HepG2 (cell line): ENCODE measurements around the gene PLCXD1. TPM values are rescaled to one million over a fixed set of nuclear protein-coding genes. Genes with fewer than 3 reads are reported as not detected.
A peak's percentile ranks its signal among the peaks of the same experiment; 100 is the strongest.

Experiments used
- AGO1 ChIP-seq: fragments of 200-400 bp; formaldehyde crosslinking; IDR thresholded peaks from 2 replicates; pipeline ENCODE4 v1.6.1; 2017; ENCODE audit warnings: mild to moderate bottlenecking, low read depth, low read length, moderate library complexity; ENCODE audit not compliant: poor library complexity, severe bottlenecking
- ELF1 ChIP-seq: sonication (generic); formaldehyde crosslinking; IDR thresholded peaks from 2 replicates; pipeline ENCODE4 v1.4.0; 2020; ENCODE audit warnings: missing genetic modification reagents
- FOXJ3 ChIP-seq: sonication (generic); formaldehyde crosslinking; IDR thresholded peaks from 2 replicates; pipeline ENCODE4 v1.4.0; 2020; ENCODE audit warnings: missing genetic modification reagents, mild to moderate bottlenecking, borderline replicate concordance
- HMGXB4 ChIP-seq, 2 experiments: sonication (generic) in 1 of 2; formaldehyde crosslinking in 1 of 2; IDR thresholded peaks; 2 replicates each; pipeline versions ENCODE4 v1.4.0 to v1.6.1; 2018 to 2020; ENCODE audit warnings: missing genetic modification reagents in 2 of 2, borderline replicate concordance in 1 of 2, low read depth in 1 of 2, mild to moderate bottlenecking in 1 of 2, missing biosample characterization in 1 of 2
- MEF2D ChIP-seq: sonication (generic); formaldehyde crosslinking; IDR thresholded peaks from 2 replicates; pipeline ENCODE4 v1.5.1; 2020; ENCODE audit warnings: mild to moderate bottlenecking, missing genetic modification reagents
- NR2F1 ChIP-seq, 2 experiments: fragments of 450-650 bp in 1 of 2; formaldehyde crosslinking in 1 of 2; IDR thresholded peaks; 2 replicates each; pipeline versions ENCODE4 v1.5.0 to v1.6.1; 2016 to 2020; ENCODE audit warnings: mild to moderate bottlenecking in 1 of 2, missing compliant biosample characterization in 1 of 2, missing genetic modification reagents in 1 of 2, moderate library complexity in 1 of 2
- NR2F6 ChIP-seq, 2 experiments: IDR thresholded peaks; 2 replicates each; pipeline ENCODE4 v1.6.1; 2016; ENCODE audit warnings: antibody characterized with exemption in 1 of 2, mild to moderate bottlenecking in 1 of 2
- SMAD3 ChIP-seq: sonication (generic); formaldehyde crosslinking; IDR thresholded peaks from 2 replicates; pipeline ENCODE4 v1.4.0; 2020; ENCODE audit warnings: missing genetic modification reagents
- YEATS2 ChIP-seq: sonication (generic); formaldehyde crosslinking; IDR thresholded peaks from 2 replicates; pipeline ENCODE4 v1.4.0; 2020; ENCODE audit warnings: missing genetic modification reagents, borderline replicate concordance
- ZFX ChIP-seq: sonication (generic); formaldehyde crosslinking; IDR thresholded peaks from 2 replicates; pipeline ENCODE4 v1.4.0; 2020; ENCODE audit warnings: mild to moderate bottlenecking, low read depth, missing genetic modification reagents, moderate library complexity
- ZFY ChIP-seq: sonication (generic); formaldehyde crosslinking; IDR thresholded peaks from 2 replicates; pipeline ENCODE4 v1.4.0; 2020; ENCODE audit warnings: missing genetic modification reagents
- ZNF501 ChIP-seq: sonication (generic); formaldehyde crosslinking; IDR thresholded peaks from 2 replicates; pipeline ENCODE4 v1.5.1; 2020; ENCODE audit warnings: mild to moderate bottlenecking, moderate library complexity, missing genetic modification reagents
- ZSCAN20 ChIP-seq: sonication (generic); formaldehyde crosslinking; IDR thresholded peaks from 2 replicates; pipeline ENCODE4 v1.4.0; 2020; ENCODE audit warnings: missing genetic modification reagents, mild to moderate bottlenecking, borderline replicate concordance
- ZSCAN30 ChIP-seq: sonication (generic); formaldehyde crosslinking; IDR thresholded peaks from 2 replicates; pipeline ENCODE4 v1.5.0; 2020; ENCODE audit warnings: mild to moderate bottlenecking, missing genetic modification reagents
- polyA plus RNA-seq, 8 experiments: library from polyadenylated mRNA; depleted of rRNA in 3 of 8; stranded (reverse) in 7 of 8; unstranded in 1 of 8; fragments of >200 nt; fragmentation: Illumina TruSeq in 4 of 8; extraction: Trizol in 4 of 8; gene quantifications; 2 replicates each; pipeline versions ENCODE4 v1.2.1 to v1.2.3, GENCODE V29; 2011 to 2016; ENCODE audit warnings: low read depth in 4 of 8, missing spikeins in 1 of 8, mixed read lengths in 1 of 8; ENCODE audit not compliant: insufficient read depth in 1 of 8
- total RNA-seq, 5 experiments: library from RNA; depleted of rRNA; stranded (reverse); fragments of >200 nt; fragmentation: Illumina TruSeq; extraction: Trizol; gene quantifications; 2 replicates each; pipeline ENCODE4 v1.2.3, GENCODE V29; 2016; ENCODE audit warnings: low read depth in 1 of 5
- TF ChIP-seq, protein P1 (sequence below): sonication (generic); formaldehyde crosslinking; IDR thresholded peaks from 2 replicates; pipeline ENCODE4 v1.4.0; 2020; ENCODE audit warnings: missing genetic modification reagents
- TF ChIP-seq, protein P2 (sequence below): sonication (generic); formaldehyde crosslinking; IDR thresholded peaks from 2 replicates; pipeline ENCODE4 v1.4.0; 2020; ENCODE audit warnings: mild to moderate bottlenecking, missing genetic modification reagents, borderline replicate concordance

The PLCXD1 gene
- total and polyA plus RNA-seq, 2 of the 13 experiments (the other 11 are each of a cell fraction or from before 2014, with no cell fraction given): 87.7 to 153 TPM

DNA sequence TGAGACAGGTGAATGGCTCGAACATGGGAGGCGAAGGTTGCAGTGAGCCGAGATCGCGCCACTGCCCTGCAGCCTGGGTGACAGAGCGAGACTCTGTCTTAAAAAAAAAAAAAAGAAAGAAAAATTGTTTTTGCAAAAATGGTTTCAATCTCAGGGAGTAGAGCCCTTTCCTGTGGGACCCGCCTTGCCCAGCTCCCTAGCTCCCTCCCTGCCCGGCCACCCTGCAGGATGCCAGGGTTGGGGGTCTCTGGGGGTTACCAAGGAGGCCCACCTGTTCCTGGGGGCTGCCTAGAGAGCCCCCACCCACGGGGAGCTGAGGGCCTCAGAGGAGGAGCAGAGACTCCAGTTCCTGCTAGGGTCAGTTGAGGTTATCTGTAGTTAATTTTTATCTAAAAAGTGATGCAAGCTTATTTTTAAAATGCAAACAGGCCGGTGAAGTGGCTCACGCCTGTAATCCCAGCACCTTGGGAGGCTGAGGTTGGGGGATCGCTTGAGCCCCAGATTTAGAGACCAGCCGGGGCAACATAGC, 18.7 kb upstream of the PLCXD1 start (continued):
- TF ChIP-seq NR2F1 (CRISPR knock-in tag; IDR thresholded peaks at IDR 0.05): peak; percentile 67 to 83; a peak in 3 of 4 replicates
- TF ChIP-seq HMGXB4 (CRISPR knock-in tag; IDR thresholded peaks at IDR 0.05; ENCODE audit: borderline replicate concordance in 1 of 2, low read depth in 1 of 2): no peak
- peak; percentile 29; the same call in 1 of the 2 replicates for TF ChIP-seq FOXJ3 (CRISPR knock-in tag)
- no peak for TF ChIP-seq ZFX (CRISPR knock-in tag)
- 0 out of 2 replicates have a peak, but pooled peaks have one; percentile 10 for TF ChIP-seq ZFY (CRISPR knock-in tag)
- no peak for TF ChIP-seq AGO1
- TF ChIP-seq ELF1 (CRISPR knock-in tag): 0 out of 2 replicates have a peak, but pooled peaks have one; percentile 15
- TF ChIP-seq SMAD3 (CRISPR knock-in tag): 0 out of 2 replicates have a peak, but pooled peaks have one; percentile 43
- no peak for TF ChIP-seq ZSCAN30
- TF ChIP-seq NR2F6 (IDR thresholded peaks at IDR 0.05): peak; percentile 96
- TF ChIP-seq NR2F6 (CRISPR knock-in tag; IDR thresholded peaks at IDR 0.05): peak; percentile 89
- TF ChIP-seq MEF2D (CRISPR knock-in tag): peak; percentile 44; the same call in 1 of the 2 replicates
- TF ChIP-seq, protein P1, sequence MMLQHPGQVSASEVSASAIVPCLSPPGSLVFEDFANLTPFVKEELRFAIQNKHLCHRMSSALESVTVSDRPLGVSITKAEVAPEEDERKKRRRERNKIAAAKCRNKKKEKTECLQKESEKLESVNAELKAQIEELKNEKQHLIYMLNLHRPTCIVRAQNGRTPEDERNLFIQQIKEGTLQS (CRISPR knock-in tag): peak; percentile 71; the same call in 1 of the 2 replicates
- no peak for TF ChIP-seq ZSCAN20 (CRISPR knock-in tag)
- TF ChIP-seq ZNF501 (CRISPR knock-in tag): no peak
- no peak for TF ChIP-seq YEATS2 (CRISPR knock-in tag)
- TF ChIP-seq, protein P2, sequence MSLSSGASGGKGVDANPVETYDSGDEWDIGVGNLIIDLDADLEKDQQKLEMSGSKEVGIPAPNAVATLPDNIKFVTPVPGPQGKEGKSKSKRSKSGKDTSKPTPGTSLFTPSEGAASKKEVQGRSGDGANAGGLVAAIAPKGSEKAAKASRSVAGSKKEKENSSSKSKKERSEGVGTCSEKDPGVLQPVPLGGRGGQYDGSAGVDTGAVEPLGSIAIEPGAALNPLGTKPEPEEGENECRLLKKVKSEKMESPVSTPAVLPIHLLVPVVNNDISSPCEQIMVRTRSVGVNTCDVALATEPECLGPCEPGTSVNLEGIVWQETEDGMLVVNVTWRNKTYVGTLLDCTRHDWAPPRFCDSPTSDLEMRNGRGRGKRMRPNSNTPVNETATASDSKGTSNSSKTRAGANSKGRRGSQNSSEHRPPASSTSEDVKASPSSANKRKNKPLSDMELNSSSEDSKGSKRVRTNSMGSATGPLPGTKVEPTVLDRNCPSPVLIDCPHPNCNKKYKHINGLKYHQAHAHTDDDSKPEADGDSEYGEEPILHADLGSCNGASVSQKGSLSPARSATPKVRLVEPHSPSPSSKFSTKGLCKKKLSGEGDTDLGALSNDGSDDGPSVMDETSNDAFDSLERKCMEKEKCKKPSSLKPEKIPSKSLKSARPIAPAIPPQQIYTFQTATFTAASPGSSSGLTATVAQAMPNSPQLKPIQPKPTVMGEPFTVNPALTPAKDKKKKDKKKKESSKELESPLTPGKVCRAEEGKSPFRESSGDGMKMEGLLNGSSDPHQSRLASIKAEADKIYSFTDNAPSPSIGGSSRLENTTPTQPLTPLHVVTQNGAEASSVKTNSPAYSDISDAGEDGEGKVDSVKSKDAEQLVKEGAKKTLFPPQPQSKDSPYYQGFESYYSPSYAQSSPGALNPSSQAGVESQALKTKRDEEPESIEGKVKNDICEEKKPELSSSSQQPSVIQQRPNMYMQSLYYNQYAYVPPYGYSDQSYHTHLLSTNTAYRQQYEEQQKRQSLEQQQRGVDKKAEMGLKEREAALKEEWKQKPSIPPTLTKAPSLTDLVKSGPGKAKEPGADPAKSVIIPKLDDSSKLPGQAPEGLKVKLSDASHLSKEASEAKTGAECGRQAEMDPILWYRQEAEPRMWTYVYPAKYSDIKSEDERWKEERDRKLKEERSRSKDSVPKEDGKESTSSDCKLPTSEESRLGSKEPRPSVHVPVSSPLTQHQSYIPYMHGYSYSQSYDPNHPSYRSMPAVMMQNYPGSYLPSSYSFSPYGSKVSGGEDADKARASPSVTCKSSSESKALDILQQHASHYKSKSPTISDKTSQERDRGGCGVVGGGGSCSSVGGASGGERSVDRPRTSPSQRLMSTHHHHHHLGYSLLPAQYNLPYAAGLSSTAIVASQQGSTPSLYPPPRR (CRISPR knock-in tag): peak; percentile 56; the same call in 1 of the 2 replicates
